Stomach (tissue), 4 donors: ENCODE data around the gene MAGEA8.
"Not testable (repeated sequence)": the region's sequence is repeated elsewhere in the genome, so short reads cannot be mapped to it uniquely, and the experiment has no call there.

ENCODE experiments used
- EP300 ChIP-seq: sonication (generic); formaldehyde crosslinking; IDR thresholded peaks from one replicate; pipeline ENCODE4 v1.6.1; 2017; ENCODE audit warnings: antibody characterized with exemption
- POLR2A ChIP-seq, 4 donors: fragments of 450-650 bp; IDR thresholded peaks; one replicate each; pipeline ENCODE4 v1.6.1; 2016; ENCODE audit warnings: antibody characterized with exemption in 4 of 4, control low read depth in 2 of 4, mild to moderate bottlenecking in 1 of 4, moderate library complexity in 1 of 4
- TF ChIP-seq, protein P1 (sequence below), 7 experiments: fragments of 450-650 bp in 4 of 7; fragments of 200-600 bp in 3 of 7; sonication (generic) in 3 of 7; IDR thresholded peaks; one replicate each; pipeline ENCODE4 v1.5.1; 2016 to 2019; ENCODE audit warnings: antibody characterized with exemption in 7 of 7, control low read depth in 2 of 7, mild to moderate bottlenecking in 1 of 7

DNA sequence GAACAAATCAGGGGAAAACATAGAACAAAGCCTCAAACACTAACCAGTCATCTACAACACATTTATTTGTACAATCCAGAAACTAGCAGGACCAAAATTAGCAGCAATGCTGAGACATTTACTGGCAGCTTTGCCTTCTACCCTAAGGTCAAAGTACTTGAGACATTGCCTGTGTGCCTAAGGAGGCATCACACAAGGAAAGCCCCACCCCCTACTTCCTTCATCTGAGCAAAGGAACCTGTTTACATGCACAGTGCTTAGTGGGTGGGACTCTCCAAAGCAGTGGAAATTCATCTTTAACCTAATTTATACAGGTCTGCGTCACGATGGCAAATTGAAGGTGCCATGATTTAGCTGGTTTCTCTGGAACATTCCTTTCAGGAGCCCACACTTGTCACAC lies 51.2 kb downstream of the MAGEA8 start:
- TF ChIP-seq, protein P1, sequence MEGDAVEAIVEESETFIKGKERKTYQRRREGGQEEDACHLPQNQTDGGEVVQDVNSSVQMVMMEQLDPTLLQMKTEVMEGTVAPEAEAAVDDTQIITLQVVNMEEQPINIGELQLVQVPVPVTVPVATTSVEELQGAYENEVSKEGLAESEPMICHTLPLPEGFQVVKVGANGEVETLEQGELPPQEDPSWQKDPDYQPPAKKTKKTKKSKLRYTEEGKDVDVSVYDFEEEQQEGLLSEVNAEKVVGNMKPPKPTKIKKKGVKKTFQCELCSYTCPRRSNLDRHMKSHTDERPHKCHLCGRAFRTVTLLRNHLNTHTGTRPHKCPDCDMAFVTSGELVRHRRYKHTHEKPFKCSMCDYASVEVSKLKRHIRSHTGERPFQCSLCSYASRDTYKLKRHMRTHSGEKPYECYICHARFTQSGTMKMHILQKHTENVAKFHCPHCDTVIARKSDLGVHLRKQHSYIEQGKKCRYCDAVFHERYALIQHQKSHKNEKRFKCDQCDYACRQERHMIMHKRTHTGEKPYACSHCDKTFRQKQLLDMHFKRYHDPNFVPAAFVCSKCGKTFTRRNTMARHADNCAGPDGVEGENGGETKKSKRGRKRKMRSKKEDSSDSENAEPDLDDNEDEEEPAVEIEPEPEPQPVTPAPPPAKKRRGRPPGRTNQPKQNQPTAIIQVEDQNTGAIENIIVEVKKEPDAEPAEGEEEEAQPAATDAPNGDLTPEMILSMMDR (IDR thresholded peaks at IDR 0.05) = not testable (repeated sequence)
- not testable (repeated sequence) for TF ChIP-seq POLR2A (IDR thresholded peaks at IDR 0.05); EP300
